ENCODE results near the gene SLC25A21.

- no peak for TF ChIP-seq CTCF (IDR thresholded peaks at IDR 0.05; ENCODE audit: low read depth, low read length, poor library complexity, severe bottlenecking)
- TF ChIP-seq EZH2phosphoT487 (IDR thresholded peaks at IDR 0.05; ENCODE audit: borderline replicate concordance, low read length) = no peak
Measured at GRCh38 chr14:36700651-36701050, 471.8 kb downstream of the SLC25A21 start.

All from DOHH2 (cell line).